Stimulated activated CD4-positive, alpha-beta T cell treated with anti-CD3 and anti-CD28 coated beads, Interleukin-2, amount 100 ng/mL, for 4 hours (primary cell): Measurements from ENCODE around the gene NPB.

Experiments
- DNase-seq: peaks from one replicate; pipeline ENCODE4 v3.0.0-alpha.2; 2020; ENCODE audit warnings: low read depth

Gene NPB

DNA sequence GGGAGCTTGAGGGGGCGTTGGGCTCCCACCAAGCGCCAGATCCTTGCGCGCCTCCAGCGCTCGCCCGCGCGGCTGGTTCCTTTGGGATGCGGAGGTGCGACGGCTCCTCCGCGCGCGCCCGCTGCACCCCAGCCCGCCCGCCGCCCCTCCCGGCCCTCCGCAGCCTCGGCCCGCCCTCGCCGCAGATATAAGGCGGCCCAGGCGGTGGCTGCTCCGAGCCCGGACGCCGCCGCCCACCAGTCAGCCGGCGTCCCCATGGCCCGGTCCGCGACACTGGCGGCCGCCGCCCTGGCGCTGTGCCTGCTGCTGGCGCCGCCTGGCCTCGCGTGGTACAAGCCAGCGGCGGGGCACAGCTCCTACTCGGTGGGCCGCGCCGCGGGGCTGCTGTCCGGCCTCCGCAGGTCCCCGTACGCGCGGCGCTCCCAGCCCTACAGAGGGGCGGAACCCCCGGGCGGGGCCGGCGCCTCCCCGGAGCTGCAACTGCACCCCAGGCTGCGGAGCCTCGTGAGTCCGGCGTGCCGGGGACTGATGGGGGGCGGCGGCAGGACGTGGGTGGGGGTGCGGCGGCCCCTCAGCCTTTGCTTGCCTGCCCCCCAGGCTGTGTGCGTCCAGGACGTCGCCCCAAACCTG lies at the start of gene NPB:
Gene NPB, plus strand, starts transcription at position 216 of the 630 bp plus-strand sequence. Its CDS starts 40 bp downstream, at position 256.
- DNase-seq, result no peak

DNA sequence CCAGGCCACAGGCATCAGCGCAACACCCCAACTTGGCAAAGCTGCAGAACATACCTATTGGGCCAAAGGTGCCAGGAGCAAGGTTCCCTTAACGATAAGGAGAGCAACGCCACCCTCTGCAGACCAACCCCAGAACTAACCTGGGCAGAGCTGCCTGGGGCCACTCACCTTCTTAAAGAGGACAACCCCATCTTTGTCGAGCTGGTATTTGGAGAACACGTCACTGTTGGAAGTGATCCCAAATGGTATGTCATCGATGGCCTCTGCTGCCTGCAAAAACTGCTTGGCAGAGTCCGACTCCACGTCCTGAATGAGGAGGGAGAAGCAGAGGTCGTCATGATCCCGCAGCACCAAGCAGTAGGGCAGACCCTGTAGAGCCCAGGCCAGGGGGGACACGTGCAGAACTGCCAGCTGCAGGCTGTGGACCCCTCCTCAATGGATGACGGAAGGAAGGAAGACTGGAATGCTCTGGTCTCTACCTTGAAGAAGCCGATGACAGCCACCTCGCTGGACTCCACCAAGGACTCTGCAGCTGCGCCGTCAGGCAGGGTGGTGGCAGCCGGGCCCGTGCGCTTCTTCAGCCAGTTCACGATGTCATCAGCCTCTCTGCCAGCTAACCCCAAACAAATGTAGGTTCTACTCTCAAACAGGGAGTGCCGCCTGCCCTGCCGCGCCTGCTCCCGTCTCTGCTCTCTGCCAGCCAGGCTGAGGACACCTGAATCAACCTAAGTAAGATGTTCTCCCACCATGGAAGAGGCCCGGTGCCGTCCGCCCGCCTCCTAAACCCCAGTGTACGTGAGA lies 46.9 kb upstream of the NPB start:
- no peak for DNase-seq

- no peak for DNase-seq
Measured at GRCh38 chr17:81858170-81858966, 43.7 kb upstream of the NPB start.

DNA sequence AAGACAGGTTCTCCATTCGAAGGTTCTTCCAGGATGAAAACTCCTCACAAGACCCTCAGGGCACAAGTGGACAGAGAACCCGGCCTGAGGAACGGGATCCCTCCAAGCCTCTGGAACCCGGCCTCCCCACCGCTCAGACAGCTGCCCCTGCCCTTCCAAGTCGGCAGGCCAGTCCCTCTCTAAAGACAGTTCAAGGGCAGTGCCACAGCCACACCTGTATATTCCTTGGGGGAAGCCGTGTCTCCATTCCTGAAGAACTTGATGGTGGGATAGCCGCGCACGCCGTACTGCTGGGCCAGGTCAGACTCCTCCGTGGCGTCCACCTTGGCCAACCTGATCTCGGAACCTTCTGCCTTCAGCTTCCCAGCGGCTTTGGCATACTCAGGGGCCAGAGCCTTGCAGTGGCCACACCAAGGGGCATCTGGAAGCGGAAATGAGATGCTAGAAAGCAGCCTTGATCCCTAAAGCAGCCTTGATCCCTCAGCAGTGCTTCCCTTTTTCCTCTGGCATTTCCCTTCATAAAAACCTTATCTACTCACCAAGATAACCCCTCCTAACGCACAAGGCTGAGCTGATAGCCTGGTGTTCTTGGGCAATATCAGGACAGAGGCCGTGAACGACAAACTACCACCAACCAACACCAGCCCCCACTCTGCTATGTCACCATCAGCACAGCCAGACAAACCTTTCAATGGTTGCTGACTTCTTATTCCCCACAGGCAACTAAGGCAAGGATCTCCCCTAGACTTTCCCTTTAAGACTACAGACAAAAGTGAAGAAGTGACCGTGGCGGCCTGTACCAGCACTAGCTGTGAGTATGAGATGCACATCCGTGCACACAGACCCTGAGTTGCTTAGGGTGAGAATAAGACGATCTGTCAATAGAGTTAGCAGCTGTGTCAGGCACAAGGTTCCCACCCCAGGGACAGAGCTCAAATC lies 42.8 kb upstream of the NPB start:
- no peak for DNase-seq

- DNase-seq, result no peak
Measured at GRCh38 chr17:81859906-81860755, 41.9 kb upstream of the NPB start, which contains the start of gene P4HB. TSS of gene P4HB (minus strand) at chr17:81860535. CDS start at chr17:81860471, 64 bp downstream.

DNA sequence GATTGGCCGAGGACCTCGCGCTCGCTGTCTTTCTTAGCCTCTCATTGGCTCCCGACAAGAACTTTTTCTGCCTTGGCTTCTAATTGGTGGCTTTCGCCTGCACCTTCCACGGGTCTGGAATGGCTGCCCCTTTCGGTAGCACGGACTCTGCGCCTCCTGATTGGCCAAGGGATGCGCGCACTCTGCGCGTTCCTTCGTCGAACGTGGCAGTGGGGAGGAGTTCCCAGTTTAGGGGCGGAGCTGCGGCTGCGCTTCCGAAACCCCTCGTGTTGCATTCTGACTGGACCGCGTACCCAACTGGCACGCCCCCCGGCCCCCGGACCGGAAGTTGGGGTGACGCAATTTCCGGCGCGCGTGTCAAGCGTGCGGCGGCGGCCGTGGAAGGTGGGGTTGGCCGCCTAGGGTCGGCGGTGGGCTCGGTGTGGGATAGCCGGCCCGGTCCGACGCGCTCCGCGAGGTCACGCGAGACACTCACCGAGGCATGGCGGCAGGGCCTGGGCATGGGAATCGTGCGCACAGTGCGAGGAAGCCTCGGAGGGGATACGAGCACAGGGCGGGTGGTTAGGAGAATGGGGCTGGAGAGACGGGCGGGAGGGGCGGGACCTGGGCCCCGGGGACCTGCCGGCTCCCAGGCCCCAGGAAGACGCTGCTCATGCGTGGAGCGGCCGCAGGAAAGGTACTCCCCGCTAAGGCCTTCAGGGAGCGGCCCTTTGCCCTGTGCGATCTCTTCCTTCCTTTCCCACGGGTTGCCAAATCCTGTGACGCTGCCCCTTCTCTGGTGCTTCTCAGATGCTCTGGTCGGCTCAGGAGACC lies 41.1 kb upstream of the NPB start:
- peak; percentile 98 for DNase-seq

GRCh38 chr17:81863123-81863675 lies 38.8 kb upstream of the NPB start:
- no peak for DNase-seq

GRCh38 chr17:81863833-81864768 lies 37.9 kb upstream of the NPB start:
- DNase-seq, result no peak

DNA sequence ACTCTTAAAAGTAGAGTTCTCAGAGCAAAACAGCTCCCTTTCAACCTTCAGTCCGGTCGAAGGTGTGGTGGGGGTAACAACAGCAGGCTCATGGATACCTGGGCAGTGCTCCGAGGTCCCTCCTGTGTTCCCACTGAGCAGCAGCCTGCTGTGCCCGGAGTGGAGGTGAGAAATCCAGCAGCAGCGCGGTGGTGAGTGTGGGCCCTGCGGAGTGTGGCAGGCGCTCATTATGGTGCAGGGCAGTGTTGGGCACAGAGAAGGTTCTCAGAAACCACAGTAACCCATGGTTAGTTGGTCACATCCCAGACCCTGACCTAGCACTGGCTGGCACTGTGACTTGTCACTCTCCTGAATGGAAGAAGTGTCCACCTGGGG lies 36.7 kb upstream of the NPB start:
- no peak for DNase-seq

DNA sequence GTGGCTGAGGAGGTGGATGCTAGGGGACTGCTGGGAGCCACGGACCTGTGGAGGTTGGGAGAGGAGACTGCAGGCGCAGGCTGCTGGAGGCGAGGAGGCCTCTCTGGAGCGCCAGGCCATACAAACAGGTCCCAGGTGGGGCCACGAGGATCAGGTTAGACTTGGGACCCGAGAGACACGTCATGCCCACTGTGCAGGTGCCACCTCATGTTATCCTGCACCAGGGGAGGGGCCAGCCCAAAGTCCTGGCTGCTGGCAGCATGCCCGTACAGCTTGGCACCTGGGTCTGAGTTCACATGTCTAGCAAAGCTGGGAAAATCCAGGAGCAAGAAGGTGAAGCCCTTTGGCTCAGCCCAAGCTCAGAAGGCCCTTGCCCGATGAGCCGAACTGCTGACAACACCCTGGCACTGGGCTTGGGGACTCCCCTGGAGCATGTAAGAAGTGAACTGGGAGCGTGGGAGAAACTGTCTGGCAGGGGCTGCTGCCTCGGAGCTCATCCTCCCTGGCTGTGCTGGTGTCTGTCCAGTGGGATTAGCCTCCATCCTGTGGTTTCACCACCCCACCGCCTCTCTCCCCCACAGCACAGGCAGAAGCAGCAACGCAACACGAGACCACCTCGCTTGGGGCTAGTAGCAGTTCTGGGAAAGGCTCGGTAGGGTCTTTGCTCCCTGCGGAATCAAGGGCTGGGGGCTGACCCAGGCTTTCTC lies 36.2 kb upstream of the NPB start:
- DNase-seq, result no peak

- DNase-seq, result no peak
Measured at GRCh38 chr17:81866440-81867169, 35.4 kb upstream of the NPB start.

GRCh38 chr17:81867170-81867990 lies 34.7 kb upstream of the NPB start:
- DNase-seq, result no peak

- no peak for DNase-seq
Measured at GRCh38 chr17:81867991-81868673, 33.9 kb upstream of the NPB start.

GRCh38 chr17:81868674-81869220 lies 33.3 kb upstream of the NPB start:
- no peak for DNase-seq
